ENCODE measurements around the gene EARS2. TPM values are rescaled to one million over a fixed set of nuclear protein-coding genes. Genes with fewer than 3 reads are reported as not detected.
A peak's percentile ranks its signal among the peaks of the same experiment; 100 is the strongest.

Gene EARS2
- total and polyA plus RNA-seq, 3 experiments from 2014 or later: 14.1 to 28.5 (median 26.9) TPM

- Mint-ChIP-seq H3K9me3 (no peaks in the 10 kb centered on the region), H3K27ac (peak overlapping the region in 1 of 8 donors; percentile 31), H3K27me3 (peaks cover 0 to 1% of the 10 kb centered on the region in 2 donors), H3K4me3 (no peak overlapping the region), H3K36me3 (peaks cover 16 to 49% (median 29%) of the 10 kb centered on the region in 3 donors), H3K4me1 (peaks cover 6 to 16% (median 8%) of the 10 kb centered on the region in 3 donors)
- Histone ChIP-seq H3K36me3 (ENCODE audit: insufficient read depth, low read length) (peaks cover 15% of the 10 kb centered on the region), H3K27ac (ENCODE audit: low read depth, low read length) (no peak overlapping the region), H3K9me3 (ENCODE audit: low read length) (no peaks in the 10 kb centered on the region), H3K27me3 (ENCODE audit: insufficient read depth, low read length, poor library complexity, severe bottlenecking) (no peaks in the 10 kb centered on the region), H3K4me1 (ENCODE audit: insufficient read depth, low read length) (no peaks in the 10 kb centered on the region), H3K4me3 (ENCODE audit: low read length) (no peak overlapping the region)
- ChIA-PET POLR2A (no interaction called here), CTCF (no interaction called here)
- no peak for DNase-seq
Observed at GRCh38 chr16:23521037-23521743, 36.0 kb downstream of the EARS2 start.

GRCh38 chr16:23520500-23520899, 36.6 kb downstream of the EARS2 start:
- Histone ChIP-seq H3K36me3 (ENCODE audit: insufficient read depth, low read length) (peaks cover 15% of the 10 kb centered on the region), H3K4me3 (ENCODE audit: low read length) (no peak overlapping the region), H3K9me3 (ENCODE audit: low read length) (no peaks in the 10 kb centered on the region), H3K27ac (ENCODE audit: low read depth, low read length) (no peak overlapping the region), H3K27me3 (ENCODE audit: insufficient read depth, low read length, poor library complexity, severe bottlenecking) (no peaks in the 10 kb centered on the region), H3K4me1 (ENCODE audit: insufficient read depth, low read length) (peaks cover 5% of the 10 kb centered on the region)
- POLR2A ChIA-PET: no interaction called here
- no peak overlapping the region for H3K27ac Mint-ChIP-seq
- CTCF ChIA-PET: no interaction called here
- no peaks in the 10 kb centered on the region for H3K9me3 Mint-ChIP-seq
- peaks cover 12 to 23% (median 12%) of the 10 kb centered on the region in 3 donors for H3K4me1 Mint-ChIP-seq
- peaks cover 16 to 48% (median 29%) of the 10 kb centered on the region in 3 donors for H3K36me3 Mint-ChIP-seq
- DNase-seq: no peak
- peaks cover 0 to 1% of the 10 kb centered on the region in 2 donors for H3K27me3 Mint-ChIP-seq
- H3K4me3 Mint-ChIP-seq: no peak overlapping the region

GRCh38 chr16:23519282-23519681, 37.9 kb downstream of the EARS2 start:
- no peak overlapping the region for H3K4me3 Mint-ChIP-seq
- H3K4me1 Mint-ChIP-seq: peaks cover 23 to 35% (median 25%) of the 10 kb centered on the region in 3 donors
- peaks cover 9 to 37% (median 19%) of the 10 kb centered on the region in 3 donors for H3K36me3 Mint-ChIP-seq

GRCh38 chr16:23518435-23518891, 38.7 kb downstream of the EARS2 start:
- H3K4me3 ChIP-seq (ENCODE audit: low read length): no peak overlapping the region
- POLR2A ChIA-PET: no interaction called here
- DNase-seq: no peak
- H3K27me3 ChIP-seq (ENCODE audit: insufficient read depth, low read length, poor library complexity, severe bottlenecking): no peaks in the 10 kb centered on the region
- H3K9me3 Mint-ChIP-seq: no peaks in the 10 kb centered on the region
- peaks cover 25 to 43% (median 31%) of the 10 kb centered on the region in 3 donors for H3K4me1 Mint-ChIP-seq
- H3K27ac Mint-ChIP-seq: peak overlapping the region in 1 of 8 donors; percentile 18
- peaks cover 21% of the 10 kb centered on the region for H3K4me1 ChIP-seq (ENCODE audit: insufficient read depth, low read length)
- H3K4me3 Mint-ChIP-seq: no peak overlapping the region
- H3K27ac ChIP-seq (ENCODE audit: low read depth, low read length): no peak overlapping the region
- CTCF ChIA-PET: no interaction called here
- peaks cover 9% of the 10 kb centered on the region for H3K36me3 ChIP-seq (ENCODE audit: insufficient read depth, low read length)
- peaks cover 0 to 3% of the 10 kb centered on the region in 2 donors for H3K27me3 Mint-ChIP-seq
- H3K9me3 ChIP-seq (ENCODE audit: low read length): no peaks in the 10 kb centered on the region
- peaks cover 5 to 29% (median 15%) of the 10 kb centered on the region in 3 donors for H3K36me3 Mint-ChIP-seq

More at GRCh38 chr16:23519282-23519681, 37.9 kb downstream of the EARS2 start:
- ChIA-PET CTCF (no interaction called here), POLR2A (no interaction called here)
- H3K4me3 ChIP-seq (ENCODE audit: low read length): no peak overlapping the region
- H3K36me3 ChIP-seq (ENCODE audit: insufficient read depth, low read length): peaks cover 10% of the 10 kb centered on the region
- Mint-ChIP-seq H3K27ac (peak overlapping the region in 2 of 8 donors; percentile 37 to 88), H3K27me3 (peaks cover 0 to 1% of the 10 kb centered on the region in 2 donors), H3K9me3 (no peaks in the 10 kb centered on the region)
- peaks cover 15% of the 10 kb centered on the region for H3K4me1 ChIP-seq (ENCODE audit: insufficient read depth, low read length)
- H3K27me3 ChIP-seq (ENCODE audit: insufficient read depth, low read length, poor library complexity, severe bottlenecking): no peaks in the 10 kb centered on the region
- no peak overlapping the region for H3K27ac ChIP-seq (ENCODE audit: low read depth, low read length)
- H3K9me3 ChIP-seq (ENCODE audit: low read length): no peaks in the 10 kb centered on the region
- DNase-seq: no peak

- peaks cover 0 to 10% (median 6%) of the 10 kb centered on the region in 3 donors for H3K36me3 Mint-ChIP-seq
- Histone ChIP-seq H3K4me1 (ENCODE audit: insufficient read depth, low read length) (peaks cover 21% of the 10 kb centered on the region), H3K36me3 (ENCODE audit: insufficient read depth, low read length) (no peaks in the 10 kb centered on the region), H3K4me3 (ENCODE audit: low read length) (no peak overlapping the region), H3K27ac (ENCODE audit: low read depth, low read length) (no peak overlapping the region), H3K9me3 (ENCODE audit: low read length) (no peaks in the 10 kb centered on the region), H3K27me3 (ENCODE audit: insufficient read depth, low read length, poor library complexity, severe bottlenecking) (no peaks in the 10 kb centered on the region)
- peak overlapping the region in 3 of 8 donors; percentile 58 to 73 (median 64) for H3K27ac Mint-ChIP-seq
- H3K27me3 Mint-ChIP-seq: peaks cover 0 to 2% of the 10 kb centered on the region in 2 donors
- CTCF ChIA-PET: no interaction called here
- H3K4me1 Mint-ChIP-seq: peaks cover 25 to 48% (median 36%) of the 10 kb centered on the region in 3 donors
- no peaks in the 10 kb centered on the region for H3K9me3 Mint-ChIP-seq
- DNase-seq: no peak
- peak overlapping the region in 3 of 7 donors; percentile 3 to 68 (median 41) for H3K4me3 Mint-ChIP-seq
- POLR2A ChIA-PET: no interaction called here
Observed at GRCh38 chr16:23516366-23517137, 40.6 kb downstream of the EARS2 start.

- H3K9me3 Mint-ChIP-seq: no peaks in the 10 kb centered on the region
- H3K4me3 Mint-ChIP-seq: no peak overlapping the region
- Histone ChIP-seq H3K36me3 (ENCODE audit: insufficient read depth, low read length) (no peaks in the 10 kb centered on the region), H3K4me1 (ENCODE audit: insufficient read depth, low read length) (peaks cover 21% of the 10 kb centered on the region), H3K9me3 (ENCODE audit: low read length) (no peaks in the 10 kb centered on the region), H3K27ac (ENCODE audit: low read depth, low read length) (no peak overlapping the region), H3K4me3 (ENCODE audit: low read length) (no peak overlapping the region), H3K27me3 (ENCODE audit: insufficient read depth, low read length, poor library complexity, severe bottlenecking) (no peaks in the 10 kb centered on the region)
- no peak for DNase-seq
- peaks cover 0 to 6% (median 5%) of the 10 kb centered on the region in 3 donors for H3K36me3 Mint-ChIP-seq
- POLR2A ChIA-PET: interaction anchor here (0.7 to 1.0 kb wide), 2 partner anchors 10 to 57 kb away, joined by 4 read pairs; no protein-coding TSS in a partner anchor
- CTCF ChIA-PET: interaction anchor here (0.7 to 1.6 kb wide), 2 partner anchors 81 to 1559 kb away, joined by 3 to 5 read pairs; no protein-coding TSS in a partner anchor
- peaks cover 29 to 48% (median 40%) of the 10 kb centered on the region in 3 donors for H3K4me1 Mint-ChIP-seq
- peak overlapping the region in 2 of 8 donors; percentile 64 to 75 for H3K27ac Mint-ChIP-seq
- peaks cover 0 to 2% of the 10 kb centered on the region in 2 donors for H3K27me3 Mint-ChIP-seq
Observed at GRCh38 chr16:23515881-23516280, 41.3 kb downstream of the EARS2 start.

GRCh38 chr16:23514381-23515152, 42.6 kb downstream of the EARS2 start:
- Histone ChIP-seq H3K27ac (ENCODE audit: low read depth, low read length) (no peak overlapping the region), H3K27me3 (ENCODE audit: insufficient read depth, low read length, poor library complexity, severe bottlenecking) (no peaks in the 10 kb centered on the region), H3K9me3 (ENCODE audit: low read length) (no peaks in the 10 kb centered on the region), H3K36me3 (ENCODE audit: insufficient read depth, low read length) (no peaks in the 10 kb centered on the region), H3K4me3 (ENCODE audit: low read length) (no peak overlapping the region), H3K4me1 (ENCODE audit: insufficient read depth, low read length) (peaks cover 21% of the 10 kb centered on the region)
- H3K36me3 Mint-ChIP-seq: peaks cover 0 to 6% (median 5%) of the 10 kb centered on the region in 3 donors
- H3K4me3 Mint-ChIP-seq: peak overlapping the region; percentile 33 to 66 (median 49)
- H3K4me1 Mint-ChIP-seq: peaks cover 34 to 55% (median 47%) of the 10 kb centered on the region in 3 donors
- H3K9me3 Mint-ChIP-seq: no peaks in the 10 kb centered on the region
- DNase-seq: peak in 3 of 5 donors; percentile 50 to 73 (median 62)
- H3K27me3 Mint-ChIP-seq: peaks cover 0 to 5% of the 10 kb centered on the region in 2 donors
- POLR2A ChIA-PET: no interaction called here
- CTCF ChIA-PET: interaction anchor here (1.2 to 1.6 kb wide), 4 partner anchors 9 to 80 kb away, joined by 3 to 5 read pairs (median 3); no protein-coding TSS in a partner anchor
- peak overlapping the region; percentile 3 to 83 (median 60) for H3K27ac Mint-ChIP-seq

Data from CD8-positive, alpha-beta memory T cell (primary cell).